ENCODE results near the gene PDXK. TPM values are rescaled to one million over a fixed set of nuclear protein-coding genes. Genes with fewer than 3 reads are reported as not detected.

PDXK gene
- total RNA-seq, 1 experiment from 2014 or later = 46.4 TPM

GRCh38 chr21:43767498-43767983 lies 48.6 kb downstream of the PDXK start:
- no peak overlapping the region for H3K27ac ChIP-seq

DNA sequence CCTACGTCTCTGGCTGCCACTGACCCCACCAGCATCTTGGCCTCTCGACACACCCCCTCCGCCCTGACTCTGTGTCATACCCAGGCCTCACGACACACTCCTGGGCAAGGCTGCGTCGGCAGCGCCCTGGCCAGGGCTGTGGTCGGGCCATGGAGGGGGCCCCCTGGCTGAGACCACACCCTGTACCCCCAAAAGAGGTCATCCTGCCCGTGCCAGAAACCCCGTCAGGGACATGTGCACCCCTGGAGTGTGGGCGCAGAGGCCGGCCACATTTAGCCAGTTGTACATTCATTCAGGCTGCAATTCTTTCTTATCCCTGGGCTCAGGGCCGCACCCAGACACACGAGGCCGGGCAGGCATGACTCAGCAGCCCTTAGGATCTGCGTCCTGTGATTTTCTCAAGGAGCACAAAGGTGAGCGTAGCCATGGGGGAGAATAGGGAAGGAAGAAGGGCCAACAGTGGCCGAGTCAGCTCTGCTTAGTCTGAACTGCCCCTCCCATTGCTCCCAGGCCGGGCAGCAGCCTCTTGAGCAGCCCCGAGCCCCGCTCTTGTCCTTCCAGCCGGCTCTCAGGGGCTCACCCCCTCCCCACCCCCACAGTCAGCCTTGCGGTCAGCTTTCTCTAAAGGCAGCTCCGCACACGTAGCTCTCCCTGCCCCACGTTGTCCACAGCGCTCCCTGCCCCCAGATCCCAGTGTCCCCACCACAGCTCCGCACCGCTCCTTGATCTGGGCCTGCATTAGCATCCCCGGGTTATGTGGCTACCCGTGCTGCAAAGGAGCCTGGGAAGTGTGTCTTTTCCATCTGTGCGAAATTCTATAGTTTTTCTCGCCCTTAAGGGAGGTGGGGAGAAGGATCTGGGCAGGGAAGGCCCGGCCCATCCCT lies 49.3 kb downstream of the PDXK start:
- Histone ChIP-seq H3K36me3 (0 out of 2 replicates have a peak, but pooled peaks cover 5% of the 10 kb centered on the region), H3K4me1 (no peaks in the 10 kb centered on the region; the same call in 1 of the 2 replicates), H3K27ac (no peak overlapping the region), H3K9me3 (replicated peaks) (no peaks in the 10 kb centered on the region), H3K27me3 (no peaks in the 10 kb centered on the region), H3K4me3 (no peak overlapping the region)
- DNase-seq = no peak

More at GRCh38 chr21:43767498-43767983, 48.6 kb downstream of the PDXK start:
- Histone ChIP-seq H3K27me3 (no peaks in the 10 kb centered on the region), H3K4me1 (no peaks in the 10 kb centered on the region; the same call in 1 of the 2 replicates), H3K9me3 (replicated peaks) (no peaks in the 10 kb centered on the region), H3K4me3 (no peak overlapping the region), H3K36me3 (no peaks in the 10 kb centered on the region)
- DNase-seq = no peak

- Histone ChIP-seq H3K36me3 (0 out of 2 replicates have a peak, but pooled peaks cover 7% of the 10 kb centered on the region), H3K9me3 (replicated peaks) (no peaks in the 10 kb centered on the region), H3K27me3 (no peaks in the 10 kb centered on the region), H3K4me1 (no peaks in the 10 kb centered on the region; the same call in 1 of the 2 replicates), H3K4me3 (no peak overlapping the region), H3K27ac (no peak overlapping the region)
- DNase-seq = no peak
Observed at GRCh38 chr21:43768868-43769167, 49.9 kb downstream of the PDXK start.

- H3K27ac ChIP-seq = no peak overlapping the region
- H3K27me3 ChIP-seq = no peaks in the 10 kb centered on the region
- H3K36me3 ChIP-seq = 0 out of 2 replicates have a peak, but pooled peaks cover 9% of the 10 kb centered on the region
- no peak for DNase-seq
- no peaks in the 10 kb centered on the region; the same call in 1 of the 2 replicates for H3K4me1 ChIP-seq
- no peak overlapping the region for H3K4me3 ChIP-seq
- H3K9me3 ChIP-seq (replicated peaks) = no peaks in the 10 kb centered on the region
Observed at GRCh38 chr21:43769325-43769958, 50.5 kb downstream of the PDXK start.

DNA sequence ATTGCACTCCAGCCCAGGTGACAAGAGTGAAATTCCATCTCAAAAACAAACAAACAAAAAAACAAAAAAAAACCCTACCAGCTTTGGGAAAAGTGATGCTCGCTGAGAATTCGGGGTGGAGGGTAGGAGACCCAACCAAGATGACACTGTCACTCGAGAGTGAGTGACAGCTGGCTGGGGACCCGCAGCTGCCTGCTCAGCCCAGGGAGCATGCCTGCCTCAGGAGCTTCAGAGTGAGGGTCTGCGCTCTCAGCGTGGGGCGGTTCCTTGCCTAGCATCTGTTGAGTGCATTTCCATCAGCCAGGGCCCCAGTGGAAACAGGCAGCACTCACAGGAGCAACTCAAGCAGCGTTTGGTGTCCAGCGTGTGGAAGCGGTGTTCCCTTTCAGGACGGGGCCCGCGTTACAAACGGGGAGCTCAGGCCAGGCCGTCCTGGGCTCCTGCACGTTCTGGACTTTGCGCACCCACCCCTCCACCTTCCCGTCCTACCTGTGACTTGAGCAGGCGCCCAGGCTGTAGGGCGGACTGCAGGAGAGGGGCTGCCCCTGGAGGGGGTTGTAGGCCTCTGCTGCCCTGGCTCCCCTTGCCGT lies 51.2 kb downstream of the PDXK start:
- no peak overlapping the region for H3K27ac ChIP-seq
- no peaks in the 10 kb centered on the region; the same call in 1 of the 2 replicates for H3K4me1 ChIP-seq
- DNase-seq = no peak
- no peak overlapping the region for H3K4me3 ChIP-seq
- H3K9me3 ChIP-seq (replicated peaks) = no peaks in the 10 kb centered on the region
- H3K36me3 ChIP-seq = 0 out of 2 replicates have a peak, but pooled peaks cover 9% of the 10 kb centered on the region
- no peaks in the 10 kb centered on the region for H3K27me3 ChIP-seq

DNA sequence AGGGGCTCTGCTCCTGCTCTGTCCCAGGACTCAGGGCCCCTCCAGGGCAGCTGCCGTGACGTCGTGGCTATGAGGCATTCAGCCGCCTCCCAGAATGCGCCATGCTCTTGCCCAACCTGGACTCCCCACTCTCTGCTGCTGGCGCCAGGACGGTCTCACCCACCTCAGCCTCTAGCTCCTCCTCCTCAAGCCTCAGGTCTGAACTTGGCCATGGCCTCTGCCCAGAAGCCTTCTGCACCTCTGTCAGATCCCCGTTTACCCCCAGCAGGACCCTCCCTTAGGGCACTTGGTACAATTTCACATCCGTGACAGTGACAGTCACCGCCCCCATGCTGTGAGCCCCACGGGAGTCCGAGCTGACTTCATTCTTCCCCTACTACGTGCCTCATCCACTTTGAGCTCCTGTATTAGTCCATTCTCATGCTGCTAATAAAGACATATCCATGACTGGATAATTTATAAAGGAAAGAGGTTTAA lies 52.3 kb downstream of the PDXK start:
- no peak for DNase-seq
- H3K27me3 ChIP-seq = no peaks in the 10 kb centered on the region

GRCh38 chr21:43771698-43772424 lies 52.9 kb downstream of the PDXK start:
- DNase-seq = no peak
- Histone ChIP-seq H3K9me3 (replicated peaks) (no peaks in the 10 kb centered on the region), H3K27ac (no peak overlapping the region), H3K4me1 (no peaks in the 10 kb centered on the region; the same call in 1 of the 2 replicates), H3K27me3 (no peaks in the 10 kb centered on the region), H3K36me3 (0 out of 2 replicates have a peak, but pooled peaks cover 9% of the 10 kb centered on the region), H3K4me3 (no peak overlapping the region)

More for the DNA sequence above, 52.3 kb downstream of the PDXK start:
- 0 out of 2 replicates have a peak, but pooled peaks cover 9% of the 10 kb centered on the region for H3K36me3 ChIP-seq
- H3K9me3 ChIP-seq (replicated peaks) = no peaks in the 10 kb centered on the region
- no peaks in the 10 kb centered on the region; the same call in 1 of the 2 replicates for H3K4me1 ChIP-seq
- no peak overlapping the region for H3K4me3 ChIP-seq
- H3K27ac ChIP-seq = no peak overlapping the region

- DNase-seq = no peak
- Histone ChIP-seq H3K27me3 (no peaks in the 10 kb centered on the region), H3K27ac (no peak overlapping the region), H3K9me3 (replicated peaks) (no peaks in the 10 kb centered on the region), H3K4me1 (no peaks in the 10 kb centered on the region; the same call in 1 of the 2 replicates), H3K36me3 (0 out of 2 replicates have a peak, but pooled peaks cover 9% of the 10 kb centered on the region), H3K4me3 (no peak overlapping the region)
Observed at GRCh38 chr21:43772425-43772821, 53.5 kb downstream of the PDXK start.

GRCh38 chr21:43774163-43774562 lies 55.2 kb downstream of the PDXK start:
- Histone ChIP-seq H3K27me3 (no peaks in the 10 kb centered on the region), H3K36me3 (0 out of 2 replicates have a peak, but pooled peaks cover 9% of the 10 kb centered on the region), H3K4me3 (no peak overlapping the region), H3K27ac (no peak overlapping the region), H3K4me1 (no peaks in the 10 kb centered on the region; the same call in 1 of the 2 replicates), H3K9me3 (replicated peaks) (no peaks in the 10 kb centered on the region)
- no peak for DNase-seq

DNA sequence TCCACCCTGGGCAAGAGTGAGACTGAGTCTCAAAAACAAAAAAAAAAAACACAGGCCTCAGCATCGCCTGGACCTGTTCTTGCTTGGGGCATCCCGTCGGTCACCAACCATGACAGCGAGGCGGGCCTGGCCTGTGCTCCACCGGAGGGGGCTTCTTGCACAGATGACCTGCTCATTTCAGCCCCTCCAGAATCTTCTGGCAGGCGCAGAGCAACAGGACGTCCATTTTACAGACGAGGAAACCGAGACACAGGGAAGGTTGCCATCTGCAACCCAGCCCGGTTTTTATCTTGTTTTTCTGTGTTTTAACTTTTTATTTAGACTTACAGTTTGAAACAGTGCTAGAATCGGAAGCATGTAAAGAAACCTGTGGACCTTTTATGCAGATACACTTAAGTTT lies 56.3 kb downstream of the PDXK start:
- Histone ChIP-seq H3K36me3 (0 out of 2 replicates have a peak, but pooled peaks cover 9% of the 10 kb centered on the region), H3K27ac (no peak overlapping the region), H3K4me3 (peak overlapping the region; percentile 98), H3K27me3 (no peaks in the 10 kb centered on the region), H3K4me1 (no peaks in the 10 kb centered on the region; the same call in 1 of the 2 replicates), H3K9me3 (replicated peaks) (no peaks in the 10 kb centered on the region)
- no peak for DNase-seq

- no peaks in the 10 kb centered on the region; the same call in 1 of the 2 replicates for H3K4me1 ChIP-seq
- 0 out of 2 replicates have a peak, but pooled peaks cover 9% of the 10 kb centered on the region for H3K36me3 ChIP-seq
- H3K27me3 ChIP-seq = no peaks in the 10 kb centered on the region
- H3K4me3 ChIP-seq = peak within 1 kb of the TSS; percentile 98
- no peaks in the 10 kb centered on the region for H3K9me3 ChIP-seq (replicated peaks)
- peak; percentile 80 to 82 for DNase-seq
- H3K27ac ChIP-seq = peak within 1 kb of the TSS; percentile 59; the same call in 1 of the 2 replicates
Observed at GRCh38 chr21:43775795-43776430, 57.0 kb downstream of the PDXK start, which contains the start of gene CSTB. CSTB (minus strand) TSS chr21:43776308; CDS start chr21:43776269, 39 bp downstream.

DNA sequence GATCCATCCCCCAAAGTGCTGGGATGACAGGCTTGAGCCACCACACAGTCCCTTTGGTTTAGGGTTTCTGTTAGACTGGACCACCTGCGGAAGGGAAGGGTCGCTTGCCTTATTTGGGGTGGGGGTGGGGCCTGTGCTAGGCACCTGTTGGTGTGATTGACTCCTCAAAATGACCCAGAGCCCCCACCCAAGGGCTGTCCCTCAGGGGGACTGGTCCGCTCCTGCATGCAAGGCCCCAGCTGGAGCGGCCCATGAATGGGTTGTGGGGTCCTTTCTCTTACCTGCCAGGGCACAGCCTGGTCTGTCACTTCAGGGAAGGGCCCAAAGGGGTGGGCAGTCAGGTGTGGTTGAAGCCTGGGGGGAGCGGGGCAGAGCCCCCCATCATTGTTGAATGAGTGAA lies 59.0 kb downstream of the PDXK start:
- no peak for DNase-seq
- no peak overlapping the region for H3K27ac ChIP-seq
- H3K9me3 ChIP-seq (replicated peaks) = no peaks in the 10 kb centered on the region
- no peaks in the 10 kb centered on the region for H3K27me3 ChIP-seq
- no peak overlapping the region for H3K4me3 ChIP-seq
- H3K4me1 ChIP-seq = no peaks in the 10 kb centered on the region; the same call in 1 of the 2 replicates
- H3K36me3 ChIP-seq = 0 out of 2 replicates have a peak, but pooled peaks cover 7% of the 10 kb centered on the region
